Breast epithelium (tissue), 3 donors: ENCODE results near the gene HHATL.

Source experiments
- CTCF ChIP-seq, 3 donors: fragments of 450-650 bp; IDR thresholded peaks; one replicate each; pipeline ENCODE4 v1.5.1; 2016 to 2017; ENCODE audit warnings: antibody characterized with exemption in 3 of 3, mild to moderate bottlenecking in 3 of 3, moderate library complexity in 3 of 3
- POLR2A ChIP-seq: fragments of 450-650 bp; IDR thresholded peaks from one replicate; pipeline ENCODE4 v1.6.1; 2016; ENCODE audit warnings: antibody characterized with exemption, mild to moderate bottlenecking, moderate library complexity
- POLR2AphosphoS5 ChIP-seq, 3 donors: sonication (generic); formaldehyde crosslinking; IDR thresholded peaks; one replicate each; pipeline ENCODE4 v1.6.1; 2017; ENCODE audit warnings: antibody characterized with exemption in 3 of 3

GRCh38 chr3:42736081-42736480 lies 33.5 kb upstream of the HHATL start:
- TF ChIP-seq CTCF (IDR thresholded peaks at IDR 0.05) (no peak), POLR2AphosphoS5 (IDR thresholded peaks at IDR 0.05) (no peak), POLR2A (no peak)
